T-cell (primary cell): ENCODE measurements around the gene PARP11. TPM values are rescaled to one million over a fixed set of nuclear protein-coding genes. Genes with fewer than 3 reads are reported as not detected.
"Not testable (repeated sequence)": the region's sequence is repeated elsewhere in the genome, so short reads cannot be mapped to it uniquely, and the experiment has no call there.

ENCODE experiments used
- ATAC-seq, 4 experiments: fragments of 200-7000 bp in 3 of 4; fragments of 150-1000 bp in 1 of 4; cut with Tn5 transposase; replicated peaks in 1 of 4; 1 replicate in 3 of 4; 2 replicates in 1 of 4; pipeline ENCODE4 v1.10.0; 2021; ENCODE audit warnings: moderate library complexity in 3 of 4, mild to moderate bottlenecking in 2 of 4, moderate number of reproducible peaks in 1 of 4
- CTCF ChIA-PET, 2 donors: fragments of 300-600 bp; sonication (Branson Sonifier 250); formaldehyde crosslinking; loops; one replicate each; lab custom pipeline; 2022; ENCODE audit warnings: antibody characterized with exemption in 2 of 2; lab: Charles Lee
- POLR2A ChIA-PET, 2 donors: fragments of 300-600 bp; sonication (Branson Sonifier 250); formaldehyde crosslinking; loops; one replicate each; lab custom pipeline; 2022; ENCODE audit warnings: antibody characterized with exemption in 2 of 2; lab: Charles Lee
- DNase-seq, 35 experiments: peaks; one replicate each; pipeline versions ENCODE4 v3.0.0 to v3.0.0-alpha.2; 2013 to 2023
- H3K27ac ChIP-seq: one replicate; pipeline ENCODE4 v1.5.1; 2013; ENCODE audit warnings: low read length
- H3K27me3 ChIP-seq, 2 experiments: replicated peaks in 1 of 2; 1 replicate in 1 of 2; 2 replicates in 1 of 2; pipeline versions ENCODE4 v1.6.1 to v1.7.0; 2013; ENCODE audit warnings: low read length in 1 of 2, mixed read lengths in 1 of 2; ENCODE audit not compliant: control insufficient read depth in 2 of 2, insufficient read depth in 2 of 2; ENCODE audit errors: extremely low read depth in 1 of 2
- H3K36me3 ChIP-seq, 2 donors: 1 replicate in 1 of 2; 2 replicates in 1 of 2; pipeline versions ENCODE4 v1.6.1 to v1.7.0; 2013; ENCODE audit warnings: low read length in 1 of 2; ENCODE audit not compliant: control insufficient read depth in 2 of 2, insufficient read depth in 1 of 2; ENCODE audit errors: extremely low read depth in 1 of 2
- H3K4me1 ChIP-seq, 2 experiments: 1 replicate in 1 of 2; 2 replicates in 1 of 2; pipeline versions ENCODE4 v1.6.1 to v1.7.0; 2013; ENCODE audit warnings: low read length in 2 of 2, mixed read lengths in 1 of 2; ENCODE audit not compliant: insufficient read depth in 2 of 2, control insufficient read depth in 1 of 2; ENCODE audit errors: extremely low read depth in 1 of 2
- H3K4me3 ChIP-seq, 2 donors: 1 replicate in 1 of 2; 2 replicates in 1 of 2; pipeline versions ENCODE4 v1.5.1 to v1.7.0; 2013; ENCODE audit warnings: mild to moderate bottlenecking in 2 of 2, low read length in 1 of 2, moderate library complexity in 1 of 2; ENCODE audit not compliant: control insufficient read depth in 1 of 2; ENCODE audit errors: extremely low read depth in 1 of 2
- H3K9me3 ChIP-seq: 2 replicates; pipeline ENCODE4 v1.7.0; 2013
- H3K27ac Mint-ChIP-seq, 2 donors: one replicate each; pipeline ENCODE4 v1.8.0; 2020 to 2021; ENCODE audit warnings: mild to moderate bottlenecking in 2 of 2, mixed read lengths in 2 of 2
- H3K27me3 Mint-ChIP-seq, 2 donors: one replicate each; pipeline ENCODE4 v1.8.0; 2021 to 2022; ENCODE audit warnings: mixed read lengths in 2 of 2
- H3K36me3 Mint-ChIP-seq: one replicate; pipeline ENCODE4 v1.8.0; 2021; ENCODE audit warnings: mixed read lengths
- H3K4me1 Mint-ChIP-seq, 3 donors: one replicate each; pipeline ENCODE4 v1.8.0; 2020 to 2022; ENCODE audit warnings: mixed read lengths in 3 of 3, mild to moderate bottlenecking in 1 of 3
- H3K4me3 Mint-ChIP-seq, 3 donors: one replicate each; pipeline ENCODE4 v1.8.0; 2020 to 2022; ENCODE audit warnings: mild to moderate bottlenecking in 3 of 3, mixed read lengths in 3 of 3, moderate library complexity in 3 of 3
- H3K9me3 Mint-ChIP-seq, 3 donors: one replicate each; pipeline ENCODE4 v1.8.0; 2020 to 2022; ENCODE audit warnings: mixed read lengths in 3 of 3
- WGBS: methylation state at CpG from one replicate; pipeline ENCODE4 v1.1.5; 2013; ENCODE audit warnings: missing lambda C conversion rate; ENCODE audit not compliant: insufficient coverage; 5-methylcytosine and 5-hydroxymethylcytosine counted together
- total RNA-seq, 35 experiments: library from RNA in 6 of 35; stranded (reverse) in 6 of 35; fragments of 120-200 nt in 1 of 35; gene quantifications; one replicate each; pipeline versions ENCODE4 v1.2.1 to v1.2.4 and lab custom pipeline; 2013 to 2026

The PARP11 gene
- total RNA-seq, 5 donors from 2014 or later (not counting 1 experiment from before 2014, with no cell fraction given): 24.9 to 30.2 (median 26.3) TPM

DNA sequence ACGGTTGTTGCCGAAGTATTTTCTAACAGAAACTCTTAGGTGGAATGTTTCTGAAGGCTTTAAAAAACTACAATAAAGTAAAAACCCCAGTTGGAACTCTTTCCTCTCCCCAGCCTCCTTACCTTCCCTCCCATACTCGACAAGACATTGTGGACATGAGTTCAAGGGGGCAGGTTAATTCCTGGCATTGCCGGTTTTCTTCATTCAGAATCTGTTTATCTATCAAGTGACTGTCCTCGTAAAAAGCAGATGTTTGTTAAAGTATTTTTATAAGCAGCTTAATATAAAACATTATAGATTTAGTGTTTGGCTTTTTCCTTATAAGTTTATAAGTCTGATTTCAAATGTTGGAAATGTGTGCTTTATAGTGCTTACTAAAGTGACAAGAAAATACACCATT lies 30.7 kb downstream of the PARP11 start:
- H3K27me3 Mint-ChIP-seq: no peaks in the 10 kb centered on the region
- no peaks in the 10 kb centered on the region for H3K9me3 ChIP-seq

DNA sequence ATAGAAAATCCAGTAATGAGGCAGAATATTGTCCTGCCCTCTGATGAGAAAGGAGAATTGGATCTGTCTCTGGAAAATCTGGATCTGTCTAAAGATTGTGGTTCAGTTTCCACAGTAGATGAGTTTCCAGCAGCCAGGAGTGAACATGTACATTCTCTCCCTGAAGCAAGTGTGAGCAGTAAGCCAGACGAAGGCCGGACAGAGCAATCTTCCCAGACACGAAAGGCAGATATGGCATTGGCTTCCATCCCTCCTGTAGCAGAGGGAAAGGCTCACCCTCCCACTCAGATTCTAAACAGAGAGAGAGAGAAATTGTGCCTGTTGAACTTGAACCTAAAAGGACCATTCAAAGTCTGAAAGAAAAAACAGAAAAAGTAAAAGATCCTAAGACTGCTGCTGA lies 31.4 kb downstream of the PARP11 start:
- Histone ChIP-seq H3K4me1 (peaks cover 0 to 2% of the 10 kb centered on the region in 2 experiments), H3K4me3 (no peak overlapping the region), H3K36me3 (peaks cover 0 to 4% of the 10 kb centered on the region in 2 donors), H3K9me3 (no peaks in the 10 kb centered on the region), H3K27me3 (no peaks in the 10 kb centered on the region), H3K27ac (no peak overlapping the region)
- Mint-ChIP-seq H3K36me3 (peaks cover 53% of the 10 kb centered on the region), H3K27ac (no peak overlapping the region), H3K4me3 (no peak overlapping the region), H3K9me3 (peaks cover 0 to 1% (median 0%) of the 10 kb centered on the region in 3 donors), H3K27me3 (no peaks in the 10 kb centered on the region), H3K4me1 (peaks cover 61 to 66% (median 64%) of the 10 kb centered on the region in 3 donors)
- DNase-seq (no peak), ATAC-seq (no peak)
- POLR2A ChIA-PET: no interaction called here
- no CpG with 5 or more reads among the region's 3 CpGs for WGBS
- CTCF ChIA-PET: no interaction called here

More for the DNA sequence above, 30.7 kb downstream of the PARP11 start:
- POLR2A ChIA-PET: no interaction called here
- Histone ChIP-seq H3K36me3 (peaks cover 0 to 4% of the 10 kb centered on the region in 2 donors), H3K27ac (no peak overlapping the region), H3K4me1 (peaks cover 0 to 2% of the 10 kb centered on the region in 2 experiments), H3K4me3 (no peak overlapping the region), H3K27me3 (no peaks in the 10 kb centered on the region)
- DNase-seq: no peak
- H3K27ac Mint-ChIP-seq: no peak overlapping the region
- H3K9me3 Mint-ChIP-seq: peaks cover 5 to 8% (median 5%) of the 10 kb centered on the region in 3 donors
- peaks cover 59 to 64% (median 60%) of the 10 kb centered on the region in 3 donors for H3K4me1 Mint-ChIP-seq
- WGBS: no CpG with 5 or more reads among the region's 5 CpGs
- no peak overlapping the region for H3K4me3 Mint-ChIP-seq
- CTCF ChIA-PET: no interaction called here
- ATAC-seq: no peak
- H3K36me3 Mint-ChIP-seq: peaks cover 54% of the 10 kb centered on the region

DNA sequence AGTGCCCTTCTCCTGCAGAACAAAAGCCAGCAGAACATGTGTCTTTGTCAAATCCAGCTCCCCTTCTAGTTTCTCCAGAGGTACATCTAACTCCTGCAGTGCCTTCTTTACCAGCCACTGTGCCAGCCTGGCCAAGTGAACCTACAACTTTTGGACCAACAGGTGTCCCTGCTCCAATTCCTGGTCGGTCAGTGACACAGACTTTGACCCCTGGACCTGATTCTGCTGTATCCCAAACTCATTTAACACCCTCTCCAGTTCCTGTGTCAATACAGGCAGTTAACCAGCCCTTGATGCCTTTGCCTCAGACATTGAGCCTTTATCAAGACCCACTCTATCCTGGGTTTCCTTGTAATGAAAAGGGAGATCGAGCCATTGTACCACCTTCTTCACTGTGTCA lies 32.4 kb downstream of the PARP11 start:
- Mint-ChIP-seq H3K36me3 (peaks cover 61% of the 10 kb centered on the region), H3K27ac (peak overlapping the region in 1 of 2 donors; percentile 59), H3K4me1 (peaks cover 70 to 73% (median 71%) of the 10 kb centered on the region in 3 donors)
- DNase-seq, ATAC-seq, POLR2A ChIA-PET, H3K4me3 ChIP-seq, H3K36me3 ChIP-seq, CTCF ChIA-PET, H3K9me3 ChIP-seq, H3K27me3 Mint-ChIP-seq, H3K4me3 Mint-ChIP-seq, H3K4me1 ChIP-seq, H3K27ac ChIP-seq, H3K27me3 ChIP-seq, H3K9me3 Mint-ChIP-seq: not testable (repeated sequence)
- WGBS: no CpG with 5 or more reads among the region's 2 CpGs

DNA sequence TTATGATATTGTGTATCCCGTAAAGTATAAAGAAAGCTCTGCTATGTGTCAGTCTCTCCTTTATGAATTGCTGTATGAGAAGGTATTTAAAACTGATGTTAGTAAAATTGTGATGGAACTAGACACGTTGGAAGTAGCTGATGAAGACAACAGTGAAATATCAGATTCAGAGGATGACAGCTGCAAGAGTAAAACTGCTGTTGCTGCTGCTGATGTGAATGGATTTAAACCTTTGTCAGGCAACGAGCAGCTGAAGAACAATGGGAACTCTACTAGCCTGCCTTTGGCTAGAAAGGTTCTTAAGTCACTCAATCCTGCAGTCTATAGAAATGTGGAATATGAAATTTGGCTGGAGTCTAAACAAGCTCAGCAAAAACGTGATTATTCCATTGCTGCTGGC lies 33.5 kb downstream of the PARP11 start:
- peaks cover 65% of the 10 kb centered on the region for H3K36me3 Mint-ChIP-seq
- WGBS: 92% methylated on average over 4 of the region's 4 CpGs
- H3K36me3 ChIP-seq, H3K27ac Mint-ChIP-seq, POLR2A ChIA-PET, H3K27ac ChIP-seq, H3K4me3 ChIP-seq, H3K4me1 ChIP-seq, H3K27me3 Mint-ChIP-seq, H3K27me3 ChIP-seq, H3K9me3 ChIP-seq, H3K9me3 Mint-ChIP-seq, DNase-seq, ATAC-seq, CTCF ChIA-PET: not testable (repeated sequence)
- peaks cover 70 to 73% (median 70%) of the 10 kb centered on the region in 3 donors for H3K4me1 Mint-ChIP-seq
- H3K4me3 Mint-ChIP-seq: peak overlapping the region; percentile 56 to 59 (median 57)

DNA sequence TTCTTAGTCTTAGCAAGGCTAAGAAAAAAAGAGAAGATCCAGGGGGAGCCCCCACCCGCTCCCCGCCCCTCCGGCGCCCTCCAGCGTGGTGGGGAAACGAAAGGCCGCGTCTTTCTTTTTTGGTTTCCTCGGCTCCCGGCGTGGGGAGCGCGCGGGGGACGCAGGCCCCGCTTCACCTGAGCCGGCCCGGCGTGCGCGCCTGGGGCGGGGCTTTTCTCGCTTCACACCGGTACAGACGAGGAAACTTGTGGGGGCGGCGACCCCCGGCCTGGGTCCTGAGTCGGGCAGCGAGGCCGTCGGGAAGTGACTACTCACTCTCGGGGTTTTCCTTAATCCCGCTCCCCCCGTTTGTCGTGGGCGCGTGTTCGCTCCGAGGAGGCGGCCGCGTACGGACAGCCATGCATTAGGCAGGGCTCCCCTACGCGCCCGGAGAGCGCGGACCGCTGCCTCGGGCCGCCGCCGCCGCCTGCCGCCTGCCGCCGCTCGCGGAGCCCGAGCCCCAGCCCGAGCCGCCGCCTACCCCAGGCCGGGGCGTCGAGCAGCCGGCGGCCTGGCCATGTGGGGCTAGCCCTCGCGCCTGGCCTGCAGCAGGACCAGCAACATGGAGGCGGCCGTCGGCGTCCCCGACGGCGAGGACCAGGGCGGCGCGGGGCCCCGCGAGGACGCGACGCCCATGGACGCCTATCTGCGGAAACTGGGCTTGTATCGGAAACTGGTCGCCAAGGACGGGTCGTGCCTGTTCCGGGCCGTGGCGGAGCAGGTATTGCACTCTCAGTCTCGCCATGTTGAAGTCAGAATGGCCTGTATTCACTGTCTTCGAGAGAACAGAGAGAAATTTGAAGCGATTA lies 34.3 kb downstream of the PARP11 start:
- POLR2A ChIA-PET, H3K27me3 ChIP-seq, H3K9me3 Mint-ChIP-seq, H3K27ac ChIP-seq, H3K4me1 ChIP-seq, CTCF ChIA-PET, H3K27ac Mint-ChIP-seq, H3K27me3 Mint-ChIP-seq, H3K9me3 ChIP-seq, H3K36me3 ChIP-seq: not testable (repeated sequence)
- DNase-seq (peak in 27 of 35 experiments; percentile 2 to 33 (median 12)), ATAC-seq (peak; percentile 60 to 75 (median 67))
- WGBS: 80% methylated on average over 77 of the region's 98 CpGs
- Mint-ChIP-seq H3K4me3 (peak overlapping the region; percentile 70 to 76 (median 76)), H3K36me3 (peaks cover 62% of the 10 kb centered on the region), H3K4me1 (peaks cover 62 to 73% (median 70%) of the 10 kb centered on the region in 3 donors)
- peak overlapping the region in 1 of 2 donors; percentile 49 for H3K4me3 ChIP-seq

DNA sequence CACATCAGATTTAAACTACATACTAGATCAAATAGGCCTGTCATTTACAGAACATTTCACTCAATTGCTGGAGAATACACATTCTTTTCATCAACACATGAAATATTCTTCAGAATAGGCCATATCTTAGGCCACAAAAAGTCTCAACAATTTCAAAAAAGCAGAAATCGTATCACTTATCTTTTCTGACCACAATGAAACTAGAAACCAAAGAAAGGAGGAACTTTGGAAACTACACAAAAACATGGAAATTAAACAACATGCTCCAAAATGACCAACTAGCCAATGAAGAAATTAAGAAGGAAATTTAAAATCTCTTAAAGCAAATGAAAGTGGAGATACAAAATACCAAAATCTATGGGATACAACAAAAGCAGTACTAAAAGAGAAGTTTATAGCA lies 35.1 kb downstream of the PARP11 start:
- Histone ChIP-seq H3K27ac (no peak overlapping the region), H3K4me1 (peaks cover 3 to 5% of the 10 kb centered on the region in 2 experiments), H3K27me3 (no peaks in the 10 kb centered on the region), H3K36me3 (peaks cover 0 to 4% of the 10 kb centered on the region in 2 donors), H3K4me3 (no peak overlapping the region), H3K9me3 (no peaks in the 10 kb centered on the region)
- Mint-ChIP-seq H3K9me3 (no peaks in the 10 kb centered on the region), H3K4me1 (peaks cover 56 to 70% (median 66%) of the 10 kb centered on the region in 3 donors), H3K4me3 (peak overlapping the region; percentile 70 to 76 (median 76)), H3K27ac (peak overlapping the region; percentile 31 to 39), H3K27me3 (no peaks in the 10 kb centered on the region), H3K36me3 (peaks cover 58% of the 10 kb centered on the region)
- ATAC-seq: no peak
- no peak for DNase-seq
- CTCF ChIA-PET: interaction anchor here in 1 of 2 donors (1.8 kb wide), 1 partner anchor 439 kb away, joined by 4 read pairs; no protein-coding TSS in a partner anchor
- POLR2A ChIA-PET: no interaction called here
- no CpG with 5 or more reads among the region's 1 CpG for WGBS
